HFF-Myc (cell line): ENCODE measurements around the gene DOCK11.

Experiments used
- DNase-seq: peaks from one replicate; pipeline ENCODE4 v3.0.0-alpha.2; 2011; ENCODE audit warnings: low read depth; ENCODE audit errors: extremely low read depth
- H3K4me3 ChIP-seq: replicated peaks from 2 replicates; pipeline ENCODE4 v1.5.1; 2011; ENCODE audit warnings: low read depth, mild to moderate bottlenecking, control low read depth, low read length
- TF ChIP-seq, protein P1 (sequence below): IDR thresholded peaks from 2 replicates; pipeline ENCODE4 v1.5.1; 2012; ENCODE audit warnings: mild to moderate bottlenecking, low read depth, low read length, control low read depth; ENCODE audit errors: missing control alignments

Gene DOCK11

DNA sequence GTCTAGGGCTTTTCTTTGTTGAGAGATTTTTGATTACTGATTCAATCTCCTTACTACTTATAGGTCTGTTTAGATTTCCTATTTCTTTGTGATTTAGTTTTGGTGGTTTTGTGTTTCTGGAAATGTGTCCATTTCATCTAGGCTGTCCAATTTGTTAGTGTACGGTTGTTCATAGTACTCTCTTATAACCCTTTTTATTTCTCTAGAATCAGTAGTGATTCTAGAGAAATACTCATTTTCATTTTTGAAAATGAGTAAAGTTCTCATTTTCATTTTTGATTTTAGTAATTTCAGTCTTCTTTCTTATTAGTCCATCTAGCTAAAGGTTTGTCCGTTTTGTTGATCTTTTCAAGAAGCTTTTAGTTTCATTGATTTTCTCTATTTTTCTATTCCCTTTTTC, 239.3 kb downstream of the DOCK11 start:
- no peak for DNase-seq
- TF ChIP-seq, protein P1, sequence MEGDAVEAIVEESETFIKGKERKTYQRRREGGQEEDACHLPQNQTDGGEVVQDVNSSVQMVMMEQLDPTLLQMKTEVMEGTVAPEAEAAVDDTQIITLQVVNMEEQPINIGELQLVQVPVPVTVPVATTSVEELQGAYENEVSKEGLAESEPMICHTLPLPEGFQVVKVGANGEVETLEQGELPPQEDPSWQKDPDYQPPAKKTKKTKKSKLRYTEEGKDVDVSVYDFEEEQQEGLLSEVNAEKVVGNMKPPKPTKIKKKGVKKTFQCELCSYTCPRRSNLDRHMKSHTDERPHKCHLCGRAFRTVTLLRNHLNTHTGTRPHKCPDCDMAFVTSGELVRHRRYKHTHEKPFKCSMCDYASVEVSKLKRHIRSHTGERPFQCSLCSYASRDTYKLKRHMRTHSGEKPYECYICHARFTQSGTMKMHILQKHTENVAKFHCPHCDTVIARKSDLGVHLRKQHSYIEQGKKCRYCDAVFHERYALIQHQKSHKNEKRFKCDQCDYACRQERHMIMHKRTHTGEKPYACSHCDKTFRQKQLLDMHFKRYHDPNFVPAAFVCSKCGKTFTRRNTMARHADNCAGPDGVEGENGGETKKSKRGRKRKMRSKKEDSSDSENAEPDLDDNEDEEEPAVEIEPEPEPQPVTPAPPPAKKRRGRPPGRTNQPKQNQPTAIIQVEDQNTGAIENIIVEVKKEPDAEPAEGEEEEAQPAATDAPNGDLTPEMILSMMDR: no peak
- H3K4me3 ChIP-seq: no peak overlapping the region
